GM12892 (cell line): Measurements from ENCODE around the gene PIGBOS1.

Experiments
- POLR2A ChIP-seq: IDR thresholded peaks from 2 replicates; pipeline ENCODE4 v1.6.1; 2011; ENCODE audit warnings: low read depth, low read length, control low read depth
- POLR2AphosphoS5 ChIP-seq: IDR thresholded peaks from 2 replicates; pipeline ENCODE4 v1.6.1; 2011; ENCODE audit warnings: low read depth, low read length, control low read depth

DNA sequence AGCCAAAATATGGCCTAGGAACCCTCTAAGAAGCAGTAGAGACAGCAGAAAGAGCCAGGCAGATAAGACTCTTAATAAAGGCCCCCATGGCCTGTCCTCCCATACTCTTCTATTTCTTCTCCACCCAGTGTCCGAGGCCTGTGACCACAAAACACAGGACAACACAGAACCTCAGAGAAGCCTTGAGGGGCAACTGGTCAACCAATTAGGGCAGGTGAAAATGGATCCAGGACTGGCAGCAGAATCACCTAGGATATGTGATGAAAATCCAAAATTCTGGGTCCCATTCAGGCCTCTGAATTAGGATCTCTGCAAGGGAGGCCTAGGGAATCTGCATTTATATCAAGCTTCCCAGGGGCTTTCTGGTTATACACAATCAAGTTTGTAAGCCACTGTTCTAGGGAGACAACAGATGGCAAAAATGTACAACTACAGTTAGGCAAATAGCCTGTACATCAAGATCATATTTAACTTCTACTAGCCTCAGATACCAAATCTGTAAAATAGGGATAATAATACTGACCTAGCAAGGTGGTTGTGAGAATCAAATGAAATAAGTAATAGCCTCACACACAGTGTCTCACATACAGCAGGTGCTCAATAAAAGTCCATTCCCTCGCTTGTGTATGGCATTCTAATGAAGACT lies 39.7 kb downstream of the PIGBOS1 start:
- TF ChIP-seq POLR2AphosphoS5 = no peak
- TF ChIP-seq POLR2A = peak; percentile 7; the same call in 1 of the 2 replicates
